ENCODE data around the gene KCNAB1.

- TF ChIP-seq POLR2A (IDR thresholded peaks at IDR 0.05) (no peak), CTCF (IDR thresholded peaks at IDR 0.05) (no peak)
Measured at GRCh38 chr3:156378871-156379270, 258.5 kb downstream of the KCNAB1 start.

Data from transverse colon (tissue), 3 donors.